ENCODE measurements around the gene EDARADD.

GRCh38 chr1:236348071-236348470 is 46.0 kb upstream of the EDARADD start:
- TF ChIP-seq POLR2A (IDR thresholded peaks at IDR 0.05), result no peak
- no peak for TF ChIP-seq CTCF (IDR thresholded peaks at IDR 0.05)
